Transverse colon (tissue), 4 donors: ENCODE results near the gene PTP4A2. TPM values are rescaled to one million over a fixed set of nuclear protein-coding genes. Genes with fewer than 3 reads are reported as not detected.
A peak's percentile ranks its signal among the peaks of the same experiment; 100 is the strongest.
"Not testable (repeated sequence)": the region's sequence is repeated elsewhere in the genome, so short reads cannot be mapped to it uniquely, and the experiment has no call there.

Source experiments
- DNase-seq: peaks from one replicate; pipeline ENCODE4 v3.0.0-alpha.2; 2019
- H3K27ac ChIP-seq, 4 donors: fragments of 200-600 bp; sonication (generic); 2 replicates each; pipeline ENCODE4 v1.5.1; 2016 to 2018; ENCODE audit warnings: inconsistent platforms in 4 of 4
- H3K27me3 ChIP-seq: fragments of 200-600 bp; sonication (generic); 2 replicates; pipeline ENCODE4 v1.5.1; 2017; ENCODE audit warnings: inconsistent platforms
- H3K36me3 ChIP-seq, 4 donors: fragments of 200-600 bp; sonication (generic); 2 replicates each; pipeline ENCODE4 v1.5.1; 2017 to 2019; ENCODE audit warnings: inconsistent platforms in 4 of 4
- H3K4me1 ChIP-seq, 4 donors: fragments of 200-600 bp; sonication (generic); 2 replicates each; pipeline ENCODE4 v1.5.1; 2017 to 2020; ENCODE audit warnings: inconsistent platforms in 4 of 4
- H3K4me3 ChIP-seq, 4 donors: fragments of 200-600 bp; sonication (generic); 1 replicate in 1 of 4; 2 replicates in 3 of 4; pipeline versions ENCODE4 v1.5.1 to v1.6.1; 2017 to 2019; ENCODE audit warnings: inconsistent platforms in 4 of 4
- H3K9me3 ChIP-seq, 2 donors: fragments of 200-600 bp; sonication (generic); 2 replicates each; pipeline ENCODE4 v1.5.1; 2017 to 2019; ENCODE audit warnings: inconsistent platforms in 2 of 2
- EP300 ChIP-seq: sonication (generic); formaldehyde crosslinking; IDR thresholded peaks from one replicate; pipeline ENCODE4 v1.6.1; 2017; ENCODE audit warnings: antibody characterized with exemption, low read depth
- POLR2A ChIP-seq: fragments of 450-650 bp; IDR thresholded peaks from one replicate; pipeline ENCODE4 v1.6.1; 2016; ENCODE audit warnings: antibody characterized with exemption, mild to moderate bottlenecking, moderate library complexity
- POLR2AphosphoS5 ChIP-seq, 3 donors: sonication (generic); formaldehyde crosslinking; IDR thresholded peaks; one replicate each; pipeline ENCODE4 v1.6.1; 2016; ENCODE audit warnings: antibody characterized with exemption in 3 of 3
- WGBS, 2 donors: methylation state at CpG; one replicate each; pipeline ENCODE4 v1.1.5; 2018; ENCODE audit warnings: low coverage in 1 of 2; 5-methylcytosine and 5-hydroxymethylcytosine counted together
- in situ Hi-C, 4 donors: fragments of 200-750 bp; cut with MboI; loops; one replicate each; pipeline versions ENCODE4 v1.15.0 to v1.15.1; 2017; ENCODE audit warnings: low sequenced_read_pairs in 3 of 4, low pct_ligation_motif_present in 1 of 4, low pct_unique_long_range_greater_than_20kb in 1 of 4
- intact Hi-C: fragments of 100-400 bp; cut with DNase I; formaldehyde crosslinking; loops from one replicate; pipeline ENCODE4 v1.15.1; 2023; ENCODE audit warnings: low total_unique reads
- total RNA-seq, 4 donors: library from RNA; depleted of rRNA; stranded (reverse); fragments of >200 nt; gene quantifications; one replicate each; pipeline ENCODE4 v1.1.0, GENCODE V29; 2016
- TF ChIP-seq, protein P1 (sequence below), 5 experiments: fragments of 200-600 bp in 3 of 5; fragments of 450-650 bp in 2 of 5; sonication (generic) in 3 of 5; IDR thresholded peaks; 1 replicate in 2 of 5; 2 replicates in 3 of 5; pipeline ENCODE4 v1.5.1; 2016 to 2017; ENCODE audit warnings: antibody characterized with exemption in 5 of 5, inconsistent platforms in 3 of 5, mild to moderate bottlenecking in 2 of 5, moderate library complexity in 1 of 5

Gene PTP4A2
- total RNA-seq, 4 donors from 2014 or later = 58.9 to 251 (median 195) TPM

DNA sequence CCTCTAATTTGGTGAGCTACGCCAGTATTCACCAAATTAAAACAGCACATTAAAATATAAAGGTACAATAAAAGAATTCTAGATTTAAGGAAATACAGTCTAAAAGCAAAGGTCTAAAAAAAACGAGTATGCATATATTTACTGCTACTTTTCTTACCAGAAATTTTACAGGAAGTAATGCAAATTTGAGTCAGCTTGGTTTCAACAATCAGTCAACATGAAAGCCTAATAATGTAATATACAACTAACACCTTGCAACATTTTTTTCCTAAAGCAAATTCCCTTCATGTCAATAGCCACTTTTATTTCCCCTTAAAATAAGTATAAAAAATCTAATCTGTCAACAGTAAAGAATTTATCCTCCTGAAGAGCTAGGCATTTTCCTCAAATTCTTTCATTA lies 11.9 kb downstream of the PTP4A2 start:
- TF ChIP-seq POLR2AphosphoS5 (IDR thresholded peaks at IDR 0.05) (no peak), EP300 (no peak), POLR2A (no peak)
- TF ChIP-seq, protein P1, sequence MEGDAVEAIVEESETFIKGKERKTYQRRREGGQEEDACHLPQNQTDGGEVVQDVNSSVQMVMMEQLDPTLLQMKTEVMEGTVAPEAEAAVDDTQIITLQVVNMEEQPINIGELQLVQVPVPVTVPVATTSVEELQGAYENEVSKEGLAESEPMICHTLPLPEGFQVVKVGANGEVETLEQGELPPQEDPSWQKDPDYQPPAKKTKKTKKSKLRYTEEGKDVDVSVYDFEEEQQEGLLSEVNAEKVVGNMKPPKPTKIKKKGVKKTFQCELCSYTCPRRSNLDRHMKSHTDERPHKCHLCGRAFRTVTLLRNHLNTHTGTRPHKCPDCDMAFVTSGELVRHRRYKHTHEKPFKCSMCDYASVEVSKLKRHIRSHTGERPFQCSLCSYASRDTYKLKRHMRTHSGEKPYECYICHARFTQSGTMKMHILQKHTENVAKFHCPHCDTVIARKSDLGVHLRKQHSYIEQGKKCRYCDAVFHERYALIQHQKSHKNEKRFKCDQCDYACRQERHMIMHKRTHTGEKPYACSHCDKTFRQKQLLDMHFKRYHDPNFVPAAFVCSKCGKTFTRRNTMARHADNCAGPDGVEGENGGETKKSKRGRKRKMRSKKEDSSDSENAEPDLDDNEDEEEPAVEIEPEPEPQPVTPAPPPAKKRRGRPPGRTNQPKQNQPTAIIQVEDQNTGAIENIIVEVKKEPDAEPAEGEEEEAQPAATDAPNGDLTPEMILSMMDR (IDR thresholded peaks at IDR 0.05) = no peak
- intact Hi-C loops (no loop called here), in situ Hi-C loops (no loop called here)
- WGBS, 2 donors = 41 to 62% methylated on average over 2 of the region's 2 CpGs
- Histone ChIP-seq H3K36me3 (no peaks in the 10 kb centered on the region), H3K9me3 (no peaks in the 10 kb centered on the region), H3K4me1 (peaks cover 74 to 97% (median 88%) of the 10 kb centered on the region in 4 donors), H3K27ac (peak overlapping the region in 3 of 4 donors; percentile 28 to 55 (median 30)), H3K27me3 (no peaks in the 10 kb centered on the region), H3K4me3 (no peak overlapping the region)
- DNase-seq = no peak

DNA sequence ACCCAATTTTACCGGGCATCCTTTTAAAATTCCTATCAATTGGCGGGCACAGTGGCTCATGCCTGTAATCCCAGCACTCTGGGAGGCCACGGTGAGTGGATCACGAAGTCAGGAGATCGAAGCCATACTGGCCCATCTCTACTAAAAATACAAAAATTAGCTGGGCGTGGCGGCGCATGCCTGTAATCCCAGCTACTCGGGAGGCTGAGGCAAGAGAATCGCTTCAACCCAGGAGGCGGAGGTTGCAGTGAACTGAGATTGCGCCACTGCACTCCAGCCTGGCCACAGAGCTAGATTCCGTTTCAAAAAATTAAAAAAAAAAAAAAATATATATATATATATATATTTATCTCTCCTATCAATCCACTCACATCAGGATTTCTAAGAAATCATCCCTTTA lies 12.3 kb downstream of the PTP4A2 start:
- H3K4me3 ChIP-seq, H3K36me3 ChIP-seq, intact Hi-C loops, H3K27me3 ChIP-seq, DNase-seq, in situ Hi-C loops, H3K9me3 ChIP-seq: not testable (repeated sequence)
- Histone ChIP-seq H3K27ac (peak overlapping the region; percentile 21 to 55 (median 48)), H3K4me1 (peaks cover 75 to 97% (median 85%) of the 10 kb centered on the region in 4 donors)
- WGBS, 2 donors = 71 to 100% methylated on average over 5 to 13 of the region's 13 CpGs

DNA sequence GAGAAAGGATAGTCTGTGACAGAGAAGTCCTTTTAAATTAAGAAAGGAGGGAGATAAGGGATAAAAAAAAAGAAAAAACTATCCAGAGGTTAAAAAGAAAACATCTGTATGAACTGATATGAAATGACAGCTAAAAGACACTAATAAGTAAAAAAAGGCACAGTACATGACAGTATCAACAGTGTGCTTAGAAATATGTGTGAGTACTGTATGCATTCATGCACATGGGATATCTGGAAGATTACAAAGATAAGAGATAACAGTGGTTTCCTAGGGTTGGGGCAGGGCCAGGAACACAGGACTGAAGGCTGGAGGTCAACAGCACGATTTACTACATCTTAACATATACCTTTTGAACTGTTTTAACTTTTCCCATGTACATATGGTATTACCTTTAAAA lies 13.3 kb downstream of the PTP4A2 start:
- no peak for TF ChIP-seq POLR2A
- no peak for TF ChIP-seq EP300
- TF ChIP-seq, protein P1 (IDR thresholded peaks at IDR 0.05) = no peak
- no peak for TF ChIP-seq POLR2AphosphoS5 (IDR thresholded peaks at IDR 0.05)
- in situ Hi-C loops (no loop called here), intact Hi-C loops (no loop called here)
- Histone ChIP-seq H3K27ac (peak overlapping the region; percentile 21 to 55 (median 48)), H3K4me1 (peaks cover 71 to 93% (median 81%) of the 10 kb centered on the region in 4 donors), H3K4me3 (no peak overlapping the region), H3K36me3 (no peaks in the 10 kb centered on the region), H3K27me3 (no peaks in the 10 kb centered on the region), H3K9me3 (no peaks in the 10 kb centered on the region)
- WGBS, 2 donors = 23 to 25% methylated on average over 1 of the region's 1 CpG
- no peak for DNase-seq

DNA sequence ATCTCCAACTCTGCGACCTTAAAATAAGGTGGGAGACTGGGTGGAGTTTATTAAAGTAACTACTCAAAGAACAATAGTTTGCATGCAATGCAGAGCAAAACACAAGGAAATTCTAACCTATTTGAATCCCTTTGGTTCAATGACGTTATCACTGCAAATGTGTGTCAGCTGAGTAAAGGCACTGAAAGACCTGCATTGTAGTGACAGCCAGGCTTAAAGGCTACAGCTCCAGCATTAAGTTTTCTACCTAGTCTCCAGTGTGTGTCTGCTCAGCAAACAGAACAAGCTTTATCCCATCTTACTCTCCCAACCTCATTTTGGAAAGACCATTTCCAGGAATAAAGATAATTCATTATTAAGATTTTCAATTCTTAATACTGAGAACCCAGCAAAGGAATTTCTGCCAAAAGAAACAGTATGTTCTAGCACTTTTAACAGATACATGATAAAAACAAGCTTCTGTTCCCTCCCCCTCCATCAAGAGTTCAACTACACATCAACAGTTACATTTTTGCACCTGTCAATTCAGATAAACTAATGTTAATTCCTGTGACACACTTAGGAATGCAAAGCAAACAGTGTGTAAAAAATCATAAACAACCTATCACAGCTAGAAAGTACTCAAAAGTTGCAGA lies 14.2 kb downstream of the PTP4A2 start:
- in situ Hi-C loops = no loop called here
- DNase-seq = no peak

More for the DNA sequence above, 14.2 kb downstream of the PTP4A2 start:
- WGBS, 2 donors = 45 to 50% methylated on average over 1 to 2 of the region's 2 CpGs
- TF ChIP-seq POLR2AphosphoS5 (IDR thresholded peaks at IDR 0.05) = no peak
- TF ChIP-seq, protein P1 (IDR thresholded peaks at IDR 0.05) = no peak
- no peak for TF ChIP-seq POLR2A
- H3K4me1 ChIP-seq = peaks cover 64 to 85% (median 73%) of the 10 kb centered on the region in 4 donors
- no peaks in the 10 kb centered on the region for H3K27me3 ChIP-seq
- H3K36me3 ChIP-seq = peaks cover 0 to 6% (median 0%) of the 10 kb centered on the region in 4 donors
- H3K4me3 ChIP-seq = no peak overlapping the region
- intact Hi-C loops = no loop called here
- H3K9me3 ChIP-seq = no peaks in the 10 kb centered on the region
- H3K27ac ChIP-seq = peak overlapping the region; percentile 4 to 55 (median 36)
